ENCODE results near the gene OTX1.
"Not testable (repeated sequence)": the region's sequence is repeated elsewhere in the genome, so short reads cannot be mapped to it uniquely, and the experiment has no call there.

OTX1 gene

DNA sequence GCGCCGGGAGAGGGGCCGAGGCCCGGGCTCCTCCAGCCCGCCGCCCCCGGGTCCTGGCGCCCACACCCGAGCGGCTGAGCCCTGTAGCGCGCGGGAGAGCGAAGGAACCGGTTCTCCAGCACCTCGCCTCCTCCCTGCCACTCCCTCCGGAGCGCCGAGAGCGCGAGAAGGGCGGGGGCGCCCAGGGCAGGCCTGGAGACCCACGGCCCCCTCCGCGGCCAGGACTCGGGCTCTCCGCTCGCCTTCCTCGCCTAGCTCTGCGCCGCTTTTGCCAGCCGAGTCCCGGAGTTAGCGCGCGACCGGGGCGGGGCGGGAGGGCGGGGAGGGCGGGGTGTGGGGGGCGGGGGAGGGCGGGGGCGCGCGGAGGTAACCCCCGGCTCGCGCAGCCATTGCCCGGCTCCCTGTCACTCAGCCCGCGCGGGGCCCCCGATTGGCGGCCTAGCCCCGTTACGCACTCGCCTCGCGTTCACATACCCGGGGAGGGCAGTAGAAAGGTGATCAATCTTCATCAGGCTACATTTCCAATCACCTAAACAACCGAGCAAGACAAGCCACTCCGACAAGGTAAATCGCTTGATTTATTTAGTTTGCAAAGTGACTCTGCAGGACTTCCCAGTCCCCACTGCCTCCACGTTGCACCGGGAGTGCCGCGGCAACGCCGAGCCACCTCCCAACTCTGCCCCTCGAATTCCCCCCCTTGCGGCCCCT is at the start of gene OTX1:
Gene OTX1, plus strand, starts transcription at position 497 of the 708 bp plus-strand sequence. CDS start 2,161 bp downstream, outside the sequence.
- DNase-seq, result peak; percentile 60

GRCh38 chr2:63001576-63001975 is 49.1 kb upstream of the OTX1 start:
- DNase-seq, result no peak

- DNase-seq, result no peak
Measured at GRCh38 chr2:63003351-63003750, 47.3 kb upstream of the OTX1 start.

GRCh38 chr2:63007813-63008458 is 42.7 kb upstream of the OTX1 start:
- DNase-seq, result no peak

DNA sequence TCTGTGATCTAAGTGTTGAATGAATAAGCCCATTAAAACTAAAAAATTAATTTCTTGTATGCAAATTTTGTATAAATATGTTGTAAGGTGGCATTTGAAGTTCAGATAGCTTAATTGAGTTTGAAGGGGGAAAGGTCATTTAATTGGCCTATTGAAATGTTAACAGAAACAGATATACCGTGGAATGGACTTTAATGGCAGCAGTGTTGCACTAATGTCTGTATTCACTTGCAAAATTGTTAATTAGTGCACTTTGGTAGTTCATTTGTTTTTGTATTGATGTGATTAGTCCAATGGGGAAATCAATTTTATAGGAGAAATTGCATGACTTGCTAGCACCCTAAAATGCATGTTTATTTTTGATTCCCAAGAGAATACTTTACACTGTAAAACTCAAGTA is 41.8 kb upstream of the OTX1 start:
- no peak for DNase-seq

DNA sequence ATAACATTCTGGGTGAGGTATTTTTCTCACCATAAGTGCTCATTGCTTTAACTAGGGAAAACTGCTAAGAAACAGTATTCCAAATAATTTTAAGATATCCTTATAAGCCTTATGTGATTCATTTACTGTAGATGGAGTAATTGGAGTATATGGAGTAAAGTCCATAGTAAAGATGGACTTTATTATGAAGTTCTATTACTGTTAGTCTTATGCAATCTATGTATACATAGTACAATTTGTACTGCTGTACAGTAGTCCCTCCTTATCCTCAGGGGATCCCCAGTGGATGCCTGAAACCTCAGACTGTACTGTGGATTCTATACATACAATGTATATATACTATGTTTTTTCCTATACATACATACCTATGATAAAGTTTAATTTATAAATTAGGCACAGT is 41.1 kb upstream of the OTX1 start:
- DNase-seq, result no peak

DNA sequence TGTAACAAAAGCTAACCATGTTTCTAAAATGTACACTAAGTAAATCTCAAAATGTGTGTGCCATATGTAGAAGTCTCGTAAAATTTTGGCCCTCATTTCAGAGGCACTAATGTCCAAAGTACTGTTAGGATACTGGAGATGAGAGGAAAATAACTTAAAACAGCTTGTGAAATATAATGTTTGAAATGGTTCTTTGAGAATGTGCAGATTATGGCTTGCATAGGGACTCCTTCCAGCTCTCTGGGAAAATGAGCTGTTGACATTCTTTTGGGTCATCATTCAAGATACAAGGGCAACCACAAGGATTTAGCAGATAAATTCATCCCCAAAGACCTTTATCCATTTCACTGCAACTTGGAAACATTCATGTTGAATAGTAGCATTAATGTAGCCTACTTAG is 38.1 kb upstream of the OTX1 start:
- DNase-seq, result no peak

GRCh38 chr2:63013438-63013837 is 37.2 kb upstream of the OTX1 start:
- no peak for DNase-seq

DNA sequence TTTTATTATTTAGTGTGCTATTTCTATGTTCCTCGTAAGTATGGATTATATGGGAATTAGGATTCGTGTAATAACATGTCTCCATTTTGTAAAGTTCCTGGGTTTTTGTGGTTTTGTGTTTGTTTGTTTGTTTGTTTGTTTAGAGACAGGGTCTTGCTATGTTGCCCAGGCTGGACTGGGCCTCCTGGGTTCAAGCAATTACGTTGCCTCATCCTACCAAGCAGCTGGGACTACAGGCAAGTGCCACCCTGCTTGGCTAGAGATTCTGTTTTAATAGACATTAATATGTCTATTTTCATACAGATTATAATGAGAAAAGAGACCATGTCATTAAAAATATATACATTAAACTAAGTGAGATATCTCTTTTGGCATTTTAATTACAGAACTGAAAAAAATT is 35.2 kb upstream of the OTX1 start:
- DNase-seq, result no peak

GRCh38 chr2:63018439-63018838 is 32.2 kb upstream of the OTX1 start:
- no peak for DNase-seq

DNA sequence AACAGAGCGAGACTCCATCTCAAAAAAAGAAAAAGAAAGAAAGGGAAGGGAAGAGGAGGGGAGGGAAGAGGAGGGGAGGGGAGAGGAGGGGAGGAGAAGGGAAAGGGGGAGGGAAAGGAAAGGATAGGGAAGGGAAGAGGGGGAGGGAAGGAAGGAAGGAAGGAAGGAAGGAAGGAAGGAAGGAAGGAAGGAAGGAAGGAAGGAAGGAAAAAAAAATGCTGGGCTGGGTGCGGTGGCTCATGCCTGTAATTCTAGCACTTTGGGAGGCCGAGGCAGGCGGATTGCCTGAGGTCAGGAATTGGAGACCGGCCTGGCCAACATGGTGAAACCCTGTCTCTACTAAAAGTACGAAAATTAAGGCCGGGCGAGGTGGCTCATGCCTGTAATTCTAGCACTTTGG is 30.9 kb upstream of the OTX1 start:
- not testable (repeated sequence) for DNase-seq

DNA sequence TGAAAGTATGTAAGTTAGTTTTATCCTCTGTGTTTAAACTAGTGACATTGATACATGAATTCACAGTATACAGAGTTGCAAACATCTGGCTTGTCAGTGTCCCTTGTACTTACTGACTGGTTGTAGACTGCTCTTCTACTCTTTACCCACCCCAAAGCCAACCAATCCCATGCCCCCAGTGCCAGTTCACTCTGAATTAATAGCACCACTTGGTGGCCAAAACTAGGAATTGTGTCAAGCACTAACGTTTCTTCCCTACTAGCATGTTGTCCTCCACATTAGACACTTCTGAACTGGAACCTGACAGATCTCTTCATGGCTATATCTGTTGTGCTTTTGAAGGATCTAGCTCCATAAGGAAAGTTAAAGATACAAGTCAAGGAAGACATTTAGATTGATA is 27.2 kb upstream of the OTX1 start:
- DNase-seq, result no peak

DNA sequence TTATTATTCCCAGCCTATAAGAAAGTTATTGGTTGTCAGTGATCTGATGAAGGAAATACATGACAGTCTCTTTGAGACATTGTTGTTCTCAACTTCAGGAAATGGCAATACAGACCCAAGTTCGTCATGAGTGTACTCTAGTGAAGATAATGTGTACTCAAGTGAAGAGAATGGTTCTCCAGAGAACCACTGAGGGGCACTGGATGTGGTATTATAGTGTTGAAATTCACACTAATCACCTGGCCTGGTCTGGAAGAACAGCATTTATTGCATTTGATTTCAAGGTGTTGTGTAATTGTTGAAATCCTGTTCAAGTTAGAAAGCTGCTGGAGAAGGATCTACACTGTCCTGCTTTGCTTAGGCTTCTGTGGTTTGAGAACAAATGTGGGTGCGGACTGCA is 23.4 kb upstream of the OTX1 start:
- no peak for DNase-seq

DNA sequence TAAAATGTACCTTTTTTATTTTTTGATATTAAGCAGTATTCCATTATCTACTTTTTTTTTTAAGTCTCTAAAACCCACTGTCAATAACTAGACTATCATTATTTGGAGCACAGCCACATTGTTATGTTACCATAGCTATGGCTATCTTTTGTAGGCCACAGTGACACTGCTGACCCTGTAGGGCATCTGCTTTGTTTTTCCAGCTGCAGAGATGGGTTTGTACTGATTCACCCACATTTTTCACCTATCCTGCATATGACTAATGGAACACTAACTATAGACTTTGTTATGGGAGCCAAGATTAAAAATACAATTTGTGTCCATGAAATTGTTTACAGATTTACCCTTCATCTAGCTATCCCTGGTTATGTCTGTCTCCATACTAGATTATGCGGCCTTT is 21.6 kb upstream of the OTX1 start:
- no peak for DNase-seq

DNA sequence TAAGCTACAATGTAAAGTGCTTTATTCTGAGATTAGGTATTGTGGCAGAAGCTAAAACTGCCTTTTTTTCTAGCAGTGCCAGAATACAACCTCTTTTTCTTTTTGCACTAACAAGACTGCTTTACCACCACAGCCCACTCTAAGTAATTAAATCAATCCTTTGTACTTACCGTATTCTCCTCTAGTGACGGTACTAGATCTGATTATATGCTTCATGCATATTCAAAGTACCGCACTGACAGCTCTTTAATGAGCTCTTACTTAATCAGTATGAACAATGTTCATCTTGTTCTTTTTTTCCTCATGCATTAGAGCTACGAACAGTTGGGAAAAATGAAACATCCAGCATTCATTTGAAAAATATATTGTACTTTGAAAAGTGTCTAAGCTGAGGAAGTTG is 16.1 kb upstream of the OTX1 start:
- no peak for DNase-seq

DNA sequence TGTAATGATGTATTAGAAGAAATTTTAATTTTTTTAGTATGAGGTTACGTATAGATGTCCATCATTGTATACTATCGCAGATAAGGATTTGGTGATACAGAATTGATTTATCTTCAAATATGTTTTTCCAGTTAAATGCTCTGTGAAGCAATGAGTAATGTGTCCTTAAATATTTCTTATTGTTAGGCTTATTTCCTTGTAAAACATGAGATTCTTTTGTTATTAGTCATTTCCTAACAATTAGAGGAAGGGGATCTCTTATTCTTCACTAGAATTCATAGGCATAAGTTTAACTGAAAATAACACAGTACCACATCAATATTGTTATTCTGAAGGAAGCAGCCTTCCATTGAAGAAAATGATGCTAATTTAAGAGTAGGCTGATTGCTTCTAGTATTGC is 15.5 kb upstream of the OTX1 start:
- no peak for DNase-seq

- no peak for DNase-seq
Measured at GRCh38 chr2:63035660-63036059, 15.0 kb upstream of the OTX1 start.

DNA sequence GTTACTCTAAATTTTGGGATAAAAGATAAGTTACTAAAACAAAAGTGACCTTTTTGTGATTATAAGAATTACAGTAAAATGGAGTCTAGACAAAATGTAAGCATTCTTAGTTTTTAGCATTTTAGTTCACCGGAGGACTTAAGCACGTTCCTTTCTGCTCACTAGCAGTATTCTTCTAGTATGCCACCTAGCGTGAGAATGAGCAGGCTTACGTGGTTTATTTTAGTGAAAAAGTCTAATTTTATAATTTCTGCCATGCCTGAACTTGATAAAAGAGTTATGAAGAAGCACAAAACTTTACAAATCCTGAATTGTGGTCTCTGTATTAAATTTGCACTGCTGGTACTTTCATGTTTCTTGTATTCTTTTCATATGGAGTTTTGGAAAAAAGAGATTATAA is 12.6 kb upstream of the OTX1 start:
- no peak for DNase-seq

DNA sequence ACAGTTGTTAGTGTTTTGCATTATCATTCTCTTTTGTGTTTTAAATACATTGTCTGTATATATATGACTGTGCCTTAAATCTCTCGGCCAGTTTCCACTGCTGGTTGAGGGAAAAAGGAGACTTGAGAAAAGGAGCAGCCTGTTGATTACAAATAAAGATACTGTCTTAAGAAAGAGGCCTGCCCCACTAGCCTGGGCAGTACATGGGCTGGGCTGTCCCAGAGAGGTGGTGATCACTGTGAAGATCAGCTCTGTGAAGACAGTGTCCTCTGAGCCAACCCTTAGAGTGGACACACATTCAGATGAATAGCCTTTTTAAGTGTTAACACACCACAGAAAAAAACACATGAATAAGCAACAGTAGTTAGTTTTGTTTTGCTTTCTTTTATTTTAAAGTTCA is 10.0 kb upstream of the OTX1 start:
- no peak for DNase-seq

- no peak for DNase-seq
Measured at GRCh38 chr2:63041592-63041991, 9.0 kb upstream of the OTX1 start.

DNA sequence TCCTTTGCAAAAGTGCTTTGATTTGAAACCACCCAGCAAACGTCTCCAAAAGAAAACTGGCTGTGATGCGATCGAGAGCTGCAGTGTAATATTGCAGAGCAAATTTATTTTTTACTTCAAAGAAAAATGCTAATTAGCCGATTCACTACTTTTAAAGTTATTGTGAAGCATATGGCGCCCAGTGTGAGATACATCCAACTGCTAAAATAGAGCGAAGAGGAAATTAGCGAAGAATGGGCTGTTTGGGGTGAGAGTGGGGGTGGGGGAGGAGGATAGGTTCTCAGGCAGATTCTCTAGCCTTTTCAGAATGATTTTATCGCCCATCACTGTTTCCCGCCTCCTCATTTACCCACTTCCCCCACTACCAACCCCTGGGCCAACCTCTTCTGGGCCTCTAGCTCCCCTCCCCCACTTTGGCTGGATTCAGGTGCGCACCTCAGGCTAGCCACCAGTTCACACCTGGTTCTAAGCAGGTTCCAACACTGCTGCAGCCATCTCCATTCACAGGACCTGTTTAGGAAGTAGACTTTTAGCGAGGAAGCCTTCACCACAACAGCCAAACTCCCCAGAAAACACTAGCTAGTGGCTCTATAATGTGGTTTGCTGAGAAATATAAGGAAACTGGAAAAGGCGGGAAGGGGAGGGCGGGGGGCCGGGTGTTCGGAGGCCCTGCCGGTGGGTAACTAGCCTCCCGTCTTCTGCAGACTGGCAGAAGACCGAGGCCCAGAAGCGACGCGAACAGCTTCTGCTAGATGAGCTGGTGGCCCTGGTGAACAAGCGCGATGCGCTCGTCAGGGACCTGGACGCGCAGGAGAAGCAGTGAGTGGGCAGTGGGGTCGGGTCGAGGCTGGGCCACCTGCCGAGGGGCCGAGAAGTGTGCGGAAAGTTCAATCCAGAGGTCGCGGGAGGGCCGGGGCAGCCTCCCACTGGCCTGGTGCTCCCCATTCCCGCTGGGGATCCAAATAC is 6.0 kb upstream of the OTX1 start:
- DNase-seq, result no peak

GRCh38 chr2:63046552-63046951 is 4.1 kb upstream of the OTX1 start:
- no peak for DNase-seq

GRCh38 chr2:63046961-63047320 is 3.7 kb upstream of the OTX1 start:
- no peak for DNase-seq
